Mesodermal cell (in vitro differentiated cells): ENCODE results near the gene HDC.

ENCODE experiments used
- H3K27ac ChIP-seq: 2 replicates; pipeline ENCODE4 v1.7.0; 2013; ENCODE audit warnings: mild to moderate bottlenecking, low read depth, low read length, moderate library complexity; ENCODE audit not compliant: severe bottlenecking
- H3K36me3 ChIP-seq: 2 replicates; pipeline ENCODE4 v1.7.1; 2013; ENCODE audit warnings: mild to moderate bottlenecking, low read length, moderate library complexity; ENCODE audit not compliant: control insufficient read depth, insufficient read depth
- H3K4me1 ChIP-seq: one replicate; pipeline ENCODE4 v1.7.1; 2013; ENCODE audit warnings: mild to moderate bottlenecking, low read length; ENCODE audit not compliant: insufficient read depth, control insufficient read depth, poor library complexity, severe bottlenecking
- H3K4me3 ChIP-seq: 2 replicates; pipeline ENCODE4 v1.7.0; 2013; ENCODE audit warnings: low read length, control low read depth, mild to moderate bottlenecking; ENCODE audit not compliant: insufficient read depth, poor library complexity, severe bottlenecking; ENCODE audit errors: extremely low read depth
- H3K9me3 ChIP-seq: 2 replicates; pipeline ENCODE4 v1.7.1; 2013; ENCODE audit warnings: mild to moderate bottlenecking, low read length, moderate library complexity; ENCODE audit not compliant: control insufficient read depth
- WGBS, 2 experiments: methylation state at CpG; one replicate each; pipeline ENCODE4 v1.1.5; 2013; ENCODE audit warnings: missing lambda C conversion rate in 2 of 2; ENCODE audit not compliant: insufficient coverage in 2 of 2; 5-methylcytosine and 5-hydroxymethylcytosine counted together

Gene HDC

DNA sequence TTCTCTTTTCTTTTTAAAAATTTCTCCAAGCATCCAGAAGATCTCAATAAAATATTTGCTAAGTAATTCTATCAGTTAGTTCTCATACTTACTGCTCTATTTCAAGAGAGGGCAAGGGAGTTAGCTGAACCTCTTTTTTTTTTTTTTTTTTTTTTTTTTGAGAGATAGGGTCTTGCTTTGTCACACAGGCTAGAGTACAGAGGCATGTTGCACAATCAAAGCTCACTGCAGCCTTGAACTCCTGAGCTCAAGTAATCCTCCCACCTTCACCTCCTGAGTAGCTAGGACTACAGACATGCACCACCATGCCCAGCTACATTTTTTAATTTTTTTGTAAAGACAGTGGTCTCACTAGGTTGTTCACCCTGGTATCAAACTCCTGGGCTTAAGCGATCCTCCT lies 21.4 kb downstream of the HDC start:
- Histone ChIP-seq H3K9me3 (no peaks in the 10 kb centered on the region), H3K4me3 (no peak overlapping the region), H3K27ac (no peak overlapping the region), H3K36me3 (no peaks in the 10 kb centered on the region), H3K4me1 (no peaks in the 10 kb centered on the region)
- 83 to 100% methylated on average over 1 of the region's 1 CpG for WGBS, 2 experiments

DNA sequence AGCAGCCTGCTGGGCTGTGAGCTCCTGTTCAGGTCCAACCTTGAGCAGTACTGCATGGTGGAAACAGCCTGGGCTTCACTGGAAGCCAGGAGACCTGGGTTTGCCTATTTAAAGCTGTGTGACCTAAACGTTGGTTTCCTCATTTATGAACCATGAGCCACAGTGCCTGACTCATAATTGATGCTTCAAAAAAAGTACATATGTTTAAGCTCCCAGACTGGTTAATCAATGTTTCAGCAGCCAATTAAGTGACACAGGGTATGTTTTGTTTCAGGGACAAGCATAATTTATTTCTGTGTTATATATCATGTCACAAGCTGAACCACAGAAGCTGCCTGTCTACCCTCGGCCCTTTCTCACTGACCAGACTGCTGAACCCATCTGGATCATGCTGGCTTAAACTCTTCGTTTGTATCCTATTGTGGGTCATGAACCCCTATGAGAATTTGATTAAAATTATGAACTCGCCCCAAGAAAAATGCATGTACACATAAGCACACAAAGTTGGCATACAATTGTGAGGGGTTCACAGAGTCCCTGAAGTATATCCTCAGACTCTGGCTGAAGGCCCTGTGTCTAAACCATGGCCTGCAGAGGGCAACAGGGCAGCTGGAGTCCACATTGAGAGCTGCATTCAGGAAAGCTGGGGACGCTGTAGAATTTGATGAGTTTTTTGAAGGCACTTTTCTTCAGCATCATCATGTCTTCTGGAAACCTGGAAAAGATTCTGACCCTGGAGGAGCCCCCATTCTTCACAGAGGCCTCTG lies 23.7 kb downstream of the HDC start:
- no peaks in the 10 kb centered on the region for H3K36me3 ChIP-seq
- H3K27ac ChIP-seq, result no peak overlapping the region
- 81 to 86% methylated on average over 3 to 5 of the region's 5 CpGs for WGBS, 2 experiments
- H3K9me3 ChIP-seq, result no peaks in the 10 kb centered on the region
- no peak overlapping the region for H3K4me3 ChIP-seq
- H3K4me1 ChIP-seq, result no peaks in the 10 kb centered on the region

DNA sequence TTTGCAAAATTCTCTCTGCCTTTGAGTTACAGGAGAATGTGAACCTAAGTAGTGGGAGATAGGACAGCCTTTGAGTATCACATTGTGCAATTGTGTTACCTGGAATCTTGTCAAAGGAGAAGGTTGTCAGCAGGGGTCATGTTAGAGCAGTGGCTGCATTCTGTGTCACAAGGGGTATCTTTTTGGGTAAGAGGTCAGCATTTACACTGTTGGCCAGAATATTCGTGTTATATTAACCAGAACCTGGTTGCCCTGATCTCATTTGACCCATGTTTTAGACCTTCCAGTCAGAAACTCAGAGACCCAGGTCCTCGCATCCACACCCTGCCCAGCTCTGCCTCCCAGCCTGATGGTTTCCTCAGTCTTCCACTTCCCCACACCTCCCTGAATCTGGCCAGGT lies 27.3 kb downstream of the HDC start:
- WGBS, 2 experiments, result 80 to 94% methylated on average over 2 of the region's 2 CpGs
- Histone ChIP-seq H3K9me3 (no peaks in the 10 kb centered on the region), H3K27ac (no peak overlapping the region), H3K36me3 (no peaks in the 10 kb centered on the region), H3K4me3 (no peak overlapping the region), H3K4me1 (no peaks in the 10 kb centered on the region)

DNA sequence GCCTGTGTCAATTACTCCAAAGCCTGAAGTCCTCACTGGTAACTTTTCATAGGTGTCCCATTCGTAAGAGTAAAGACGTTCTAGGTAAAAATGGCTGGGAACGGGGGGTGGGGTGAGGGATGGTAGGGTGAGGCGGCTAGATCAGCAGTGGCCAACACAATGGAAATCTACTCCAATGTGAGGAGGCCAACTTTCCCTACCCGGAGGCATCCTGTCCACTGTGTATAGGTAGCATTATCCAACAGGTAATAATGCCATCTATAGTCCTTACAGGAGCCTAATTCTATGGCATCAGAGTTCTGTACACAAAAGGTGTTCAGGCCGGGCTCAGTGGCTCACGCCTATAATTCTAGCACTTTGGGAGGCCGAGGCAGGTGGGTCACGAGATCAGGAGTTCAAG lies 29.1 kb downstream of the HDC start:
- Histone ChIP-seq H3K9me3 (no peaks in the 10 kb centered on the region), H3K4me1 (no peaks in the 10 kb centered on the region), H3K4me3 (no peak overlapping the region), H3K36me3 (no peaks in the 10 kb centered on the region), H3K27ac (no peak overlapping the region)
- WGBS, 2 experiments, result 88 to 94% methylated on average over 4 to 6 of the region's 9 CpGs

DNA sequence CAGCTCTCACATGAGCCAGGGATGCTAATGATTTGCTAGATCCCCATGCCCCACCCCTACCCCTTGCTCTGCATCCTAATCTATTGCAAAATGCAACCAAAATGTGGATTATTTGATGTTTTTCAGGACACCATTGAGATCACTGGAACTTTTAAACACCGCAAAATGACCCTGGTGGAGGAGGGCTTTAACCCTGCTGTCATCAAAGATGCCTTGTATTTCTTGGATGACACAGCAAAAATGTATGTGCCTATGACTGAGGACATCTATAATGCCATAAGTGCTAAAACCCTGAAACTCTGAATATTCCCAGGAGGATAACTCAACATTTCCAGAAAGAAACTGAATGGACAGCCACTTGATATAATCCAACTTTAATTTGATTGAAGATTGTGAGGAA lies 29.7 kb downstream of the HDC start:
- H3K36me3 ChIP-seq, result no peaks in the 10 kb centered on the region
- no peaks in the 10 kb centered on the region for H3K9me3 ChIP-seq
- 100% methylated on average over 1 of the region's 1 CpG; no CpG with 5 or more reads in 1 of the 2 experiments for WGBS, 2 experiments

DNA sequence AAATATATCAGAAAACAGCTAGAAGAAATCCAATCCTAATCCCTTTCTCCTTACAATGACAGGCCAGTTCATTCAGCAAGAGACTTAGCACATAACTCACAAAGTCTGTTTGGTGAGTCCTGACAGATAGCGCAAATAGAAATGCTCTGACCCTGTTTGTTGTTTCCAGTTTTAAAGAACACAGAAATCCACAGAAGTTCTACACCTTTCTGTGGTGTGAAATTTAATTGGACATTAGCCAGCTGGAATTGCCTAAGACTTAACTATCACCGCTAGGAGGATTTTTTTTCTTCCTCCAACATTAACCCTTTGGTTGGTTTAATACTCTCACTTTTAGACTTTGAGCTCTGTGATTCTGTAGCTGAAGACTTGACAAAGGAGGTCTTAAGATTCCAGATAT lies 30.8 kb downstream of the HDC start:
- WGBS, 2 experiments, result 86% methylated on average over 1 of the region's 2 CpGs; no CpG with 5 or more reads in 1 of the 2 experiments
- Histone ChIP-seq H3K4me3 (no peak overlapping the region), H3K36me3 (no peaks in the 10 kb centered on the region), H3K27ac (no peak overlapping the region), H3K9me3 (no peaks in the 10 kb centered on the region), H3K4me1 (no peaks in the 10 kb centered on the region)

More for the DNA sequence above, 29.7 kb downstream of the HDC start:
- Histone ChIP-seq H3K4me1 (no peaks in the 10 kb centered on the region), H3K4me3 (no peak overlapping the region), H3K27ac (no peak overlapping the region)

DNA sequence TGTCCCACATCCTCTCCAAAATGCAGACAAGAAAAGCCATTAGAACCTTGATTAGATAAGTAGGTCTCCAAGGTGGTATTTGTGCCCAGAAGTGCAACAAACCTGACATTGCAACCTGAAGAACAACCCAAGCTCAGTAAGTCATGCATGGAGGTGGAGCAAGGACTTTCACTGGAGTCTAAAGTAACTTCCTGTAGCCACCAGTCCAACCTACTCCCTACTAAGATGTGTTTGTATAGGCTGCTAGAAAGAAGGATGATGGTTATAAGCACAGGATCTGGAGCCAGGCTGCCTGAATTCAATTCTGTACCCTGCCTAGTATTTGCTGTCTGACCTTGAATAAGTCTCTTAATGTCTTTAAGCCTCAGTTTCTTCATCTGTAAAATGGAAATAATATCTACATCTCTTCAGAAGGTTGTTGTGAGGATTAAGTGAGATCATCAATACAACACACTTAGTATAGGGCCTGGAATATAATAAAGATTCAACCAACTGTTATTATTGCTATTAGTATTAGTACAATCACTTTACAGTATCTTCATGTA lies 32.3 kb downstream of the HDC start:
- H3K36me3 ChIP-seq, result no peaks in the 10 kb centered on the region
- no peak overlapping the region for H3K4me3 ChIP-seq
- no peaks in the 10 kb centered on the region for H3K4me1 ChIP-seq
- no peak overlapping the region for H3K27ac ChIP-seq
- H3K9me3 ChIP-seq, result no peaks in the 10 kb centered on the region

DNA sequence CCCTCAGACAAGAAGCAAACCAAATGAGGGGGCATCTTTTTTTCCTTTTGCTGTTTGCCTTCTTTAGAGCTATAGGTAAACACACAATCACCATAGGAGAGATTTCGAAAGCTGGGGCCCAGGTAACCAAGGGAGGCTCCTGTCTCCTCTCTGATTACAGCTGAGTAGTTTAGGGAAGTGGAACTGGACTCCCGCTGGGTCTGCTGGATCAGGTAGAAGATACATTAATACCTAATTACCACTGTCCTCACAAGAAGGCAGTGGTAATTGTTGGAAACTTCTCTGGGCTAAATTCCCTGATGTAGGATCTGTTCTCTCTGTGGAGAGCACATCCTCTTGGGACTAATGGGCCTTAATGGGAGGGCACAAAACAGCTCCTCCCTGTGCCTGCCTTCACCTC lies 32.7 kb downstream of the HDC start:
- WGBS, 2 experiments, result 83% methylated on average over 1 of the region's 2 CpGs; no CpG with 5 or more reads in 1 of the 2 experiments

DNA sequence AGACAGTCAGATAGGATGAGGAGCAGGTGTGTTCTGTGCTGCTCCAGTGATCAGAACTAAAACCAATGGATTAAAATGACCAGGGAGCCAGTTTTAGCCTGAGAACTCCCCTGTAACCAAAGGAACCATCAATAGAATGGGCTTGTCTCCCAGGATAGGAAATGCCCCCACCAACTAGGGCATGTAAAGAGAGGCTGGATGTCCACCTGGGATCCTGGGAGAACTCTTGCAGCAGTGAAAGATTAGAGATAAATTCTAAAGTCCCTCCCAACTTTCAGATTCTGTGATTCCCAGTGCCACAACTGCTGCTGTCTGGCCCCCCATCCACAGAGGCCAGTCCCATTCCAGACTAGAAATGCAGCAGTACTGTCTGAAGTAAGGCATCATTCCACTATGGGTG lies 33.8 kb downstream of the HDC start:
- no peak overlapping the region for H3K4me3 ChIP-seq
- H3K27ac ChIP-seq, result no peak overlapping the region
- H3K36me3 ChIP-seq, result no peaks in the 10 kb centered on the region
- no peaks in the 10 kb centered on the region for H3K9me3 ChIP-seq
- H3K4me1 ChIP-seq, result no peaks in the 10 kb centered on the region

More for the DNA sequence above, 32.7 kb downstream of the HDC start:
- H3K4me3 ChIP-seq, result no peak overlapping the region
- H3K27ac ChIP-seq, result no peak overlapping the region
- no peaks in the 10 kb centered on the region for H3K36me3 ChIP-seq
- H3K4me1 ChIP-seq, result no peaks in the 10 kb centered on the region
- H3K9me3 ChIP-seq, result no peaks in the 10 kb centered on the region

DNA sequence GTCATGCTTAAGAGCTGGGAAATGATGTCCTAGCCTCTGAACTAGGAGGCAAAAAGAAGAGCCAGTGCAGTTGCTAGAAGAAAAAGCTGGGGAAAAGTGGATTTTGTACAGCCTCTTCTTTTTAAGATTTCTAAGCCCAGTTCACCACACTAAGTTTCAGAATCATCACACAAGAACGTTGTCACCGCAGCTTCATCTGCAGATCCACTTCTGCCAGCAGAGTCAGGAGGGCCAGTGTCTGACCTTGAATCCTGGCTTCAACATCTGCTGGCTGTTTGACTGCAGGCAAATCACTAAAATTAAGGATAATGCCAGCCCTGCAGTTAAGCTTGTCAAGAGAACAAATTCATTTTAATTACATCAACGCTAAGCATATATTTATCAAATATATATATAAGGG lies 36.2 kb downstream of the HDC start:
- WGBS, 2 experiments, result 95 to 100% methylated on average over 2 of the region's 3 CpGs
- Histone ChIP-seq H3K27ac (no peak overlapping the region), H3K36me3 (no peaks in the 10 kb centered on the region), H3K4me1 (no peaks in the 10 kb centered on the region), H3K4me3 (no peak overlapping the region), H3K9me3 (no peaks in the 10 kb centered on the region)

DNA sequence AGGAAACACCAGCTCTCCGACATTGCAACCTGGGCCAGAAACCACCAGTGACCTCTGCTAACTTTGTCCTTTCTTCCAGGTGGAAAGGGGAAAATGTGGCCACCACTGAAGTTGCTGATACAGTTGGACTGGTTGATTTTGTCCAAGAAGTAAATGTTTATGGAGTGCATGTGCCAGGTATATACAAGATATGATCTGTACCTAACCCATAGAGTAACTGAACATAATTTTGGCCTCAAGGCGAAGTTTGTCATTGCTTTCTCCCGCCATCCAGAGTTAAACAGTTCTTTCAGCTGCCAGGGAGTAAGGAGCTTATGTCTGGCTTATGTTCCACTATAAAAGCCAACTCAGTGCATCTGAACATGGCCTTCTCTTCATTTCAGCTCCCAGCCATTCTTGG lies 36.7 kb downstream of the HDC start:
- no peak overlapping the region for H3K4me3 ChIP-seq
- no peaks in the 10 kb centered on the region for H3K9me3 ChIP-seq
- H3K36me3 ChIP-seq, result no peaks in the 10 kb centered on the region
- H3K27ac ChIP-seq, result no peak overlapping the region
- WGBS, 2 experiments, result 92 to 95% methylated on average over 3 of the region's 3 CpGs
- no peaks in the 10 kb centered on the region for H3K4me1 ChIP-seq
